Astrocyte of the hippocampus (primary cell): ENCODE data around the gene ANKS3.
A peak's percentile ranks its signal among the peaks of the same experiment; 100 is the strongest.

ENCODE experiments used
- DNase-seq: peaks from one replicate; pipeline ENCODE4 v3.0.0; 2011; ENCODE audit warnings: low read depth, low spot score

Gene ANKS3

DNA sequence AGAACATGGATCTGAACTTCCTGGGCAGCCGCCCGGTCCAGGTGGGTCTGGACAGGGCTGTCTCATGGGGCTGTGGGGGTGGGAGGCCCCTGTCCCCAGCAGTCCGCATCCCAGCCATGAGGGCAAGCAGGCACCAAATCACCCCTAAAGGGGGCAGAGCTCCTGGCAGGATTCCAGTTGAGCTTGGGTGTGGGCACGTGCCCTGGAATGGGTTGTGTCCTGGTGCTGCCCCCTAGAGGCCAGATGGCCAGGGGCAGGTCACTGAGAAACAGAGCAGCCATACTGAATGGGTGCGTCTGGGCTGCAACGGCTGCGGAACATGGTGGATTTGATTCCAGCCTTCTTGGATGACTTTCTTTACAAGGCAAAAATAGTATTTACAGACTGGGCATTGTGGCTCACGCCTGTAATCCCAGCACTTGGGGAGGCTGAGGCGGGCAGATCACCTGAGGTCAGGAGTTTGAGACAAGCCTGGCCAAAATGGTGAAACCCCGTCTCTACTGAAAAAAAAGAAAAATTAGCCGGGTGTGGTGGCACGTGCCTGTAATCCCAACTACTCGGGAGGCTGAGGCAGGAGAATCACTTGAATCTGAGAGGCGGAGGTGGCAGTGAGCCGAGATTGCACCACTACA lies 83.5 kb downstream of the ANKS3 start:
- peak; percentile 57 for DNase-seq

DNA sequence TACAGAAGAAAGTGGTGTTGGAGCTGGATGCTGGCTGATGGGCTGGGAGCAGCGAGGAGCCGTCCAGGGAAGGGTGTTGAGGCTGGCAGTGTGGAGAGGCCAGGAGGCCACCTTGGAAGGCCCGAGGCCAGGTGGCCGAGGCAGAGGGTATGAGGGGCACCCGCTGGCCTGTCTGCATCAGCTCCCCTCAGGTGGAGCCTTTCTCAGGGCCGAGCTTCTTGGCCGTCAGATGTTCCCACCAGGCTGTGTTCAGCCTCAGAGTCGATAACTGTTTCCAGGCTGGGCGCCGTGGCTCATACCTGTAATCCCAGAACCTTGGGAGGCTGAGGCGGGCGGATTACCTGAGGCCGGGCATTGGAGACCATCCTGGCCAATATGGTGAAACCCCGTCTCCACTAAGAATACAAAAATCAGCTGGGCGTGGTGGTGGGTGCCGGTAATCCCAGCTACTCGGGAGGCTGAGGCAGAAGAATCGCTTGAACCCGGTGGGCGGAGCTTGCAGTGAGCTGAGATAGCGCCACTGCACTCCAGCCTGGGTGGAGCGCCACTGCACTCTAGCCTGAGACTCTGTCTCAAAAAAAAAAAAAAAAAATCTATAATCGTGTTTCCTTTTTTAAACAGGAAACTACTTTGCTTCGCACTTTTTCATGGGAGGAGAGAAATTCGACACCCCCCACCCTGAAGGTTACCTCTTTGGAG lies 84.2 kb downstream of the ANKS3 start:
- DNase-seq: no peak

DNA sequence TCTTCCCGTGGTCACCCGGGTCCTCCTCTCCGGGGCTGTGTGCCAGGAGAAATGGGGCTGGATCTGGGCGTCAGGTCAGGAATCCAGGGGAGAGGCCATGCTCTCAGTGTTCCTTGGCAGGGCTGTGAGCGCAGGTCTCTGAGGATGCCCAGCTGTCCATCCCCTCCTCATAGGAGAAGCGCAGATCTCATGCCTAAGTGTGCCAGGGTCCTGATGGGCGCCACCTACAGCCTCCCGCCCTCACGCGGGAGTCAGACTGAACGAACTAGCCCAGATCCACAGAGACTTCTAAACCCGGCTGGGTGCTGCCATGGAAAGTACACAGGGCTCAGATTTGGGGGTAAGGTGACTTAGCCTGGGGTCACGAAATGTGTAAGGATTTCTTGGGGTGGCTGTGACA lies 85.2 kb downstream of the ANKS3 start:
- DNase-seq: no peak

DNA sequence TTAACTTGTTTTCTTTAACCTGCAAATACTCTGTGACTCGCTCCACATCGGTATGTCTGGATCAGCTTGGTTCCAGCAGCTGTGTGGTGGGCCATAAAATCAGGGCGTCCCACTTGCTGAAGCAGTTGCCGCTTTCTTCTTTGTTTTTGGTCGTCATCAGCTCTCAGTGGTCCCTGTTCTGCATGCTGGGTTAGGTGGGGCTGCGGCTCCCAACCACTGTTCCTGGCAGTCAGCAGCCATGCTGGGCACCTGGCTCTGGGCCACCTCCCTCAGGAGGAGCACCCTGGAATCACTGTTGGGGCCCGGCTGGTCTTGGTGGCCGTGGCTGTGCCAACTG lies 86.5 kb downstream of the ANKS3 start:
- no peak for DNase-seq

DNA sequence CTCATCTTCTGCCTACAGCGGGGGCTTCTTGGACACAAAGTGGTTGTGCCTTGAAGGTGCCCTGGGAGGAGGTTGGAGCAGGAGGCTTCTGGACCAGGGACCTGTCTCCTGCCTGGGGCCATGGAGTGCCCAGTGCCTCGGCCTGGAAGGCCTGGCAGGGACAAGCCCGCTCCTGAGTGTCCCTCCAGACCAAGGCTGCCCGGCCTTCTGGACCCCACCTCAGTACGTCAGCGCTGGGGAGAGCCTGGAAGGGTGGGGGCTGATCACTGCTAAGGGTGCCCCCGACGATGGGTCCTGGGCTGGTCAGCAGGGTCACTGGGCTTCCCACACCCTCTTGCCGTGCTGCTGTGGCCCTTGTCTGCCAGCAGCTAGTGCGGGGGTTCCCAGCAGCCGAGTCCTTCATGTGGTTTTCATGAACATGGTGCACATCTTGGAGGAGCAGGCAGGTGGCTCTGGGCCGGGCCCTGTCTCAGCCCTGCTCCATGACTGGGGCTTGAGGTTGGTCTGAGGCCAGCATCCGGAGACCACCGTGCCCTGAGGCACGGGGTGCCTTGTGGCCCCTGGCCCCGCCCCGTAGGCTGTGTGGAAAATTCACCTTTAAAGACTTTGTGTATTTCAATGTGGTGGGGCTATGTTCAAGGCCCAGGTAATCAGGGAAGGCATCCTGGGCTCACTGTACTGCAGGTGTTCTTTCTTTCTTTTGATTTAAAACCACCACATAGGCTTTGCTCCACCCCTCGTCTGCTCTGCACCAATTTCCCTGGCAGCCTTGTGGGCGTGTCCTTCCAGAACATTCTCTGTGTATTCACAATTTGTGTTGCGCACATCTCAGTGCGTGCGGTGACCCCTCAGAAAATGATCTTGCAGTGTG lies 87.1 kb downstream of the ANKS3 start:
- DNase-seq: no peak
